ENCODE data around the gene CAVIN4.

Gene CAVIN4

GRCh38 chr9:100578610-100579009, 731 bp downstream of the CAVIN4 start:
- Histone ChIP-seq H3K9me2 (replicated peaks; ENCODE audit: control insufficient read depth, low read length) (no peaks in the 10 kb centered on the region), H3K9me3 (ENCODE audit: control insufficient read depth, insufficient read depth, low read length) (no peaks in the 10 kb centered on the region), H3K27ac (ENCODE audit: low read depth, low read length) (no peak overlapping the region), H3K4me2 (ENCODE audit: low read length) (no peak overlapping the region), H3K36me3 (ENCODE audit: control insufficient read depth, low read length) (no peaks in the 10 kb centered on the region), H3K27me3 (ENCODE audit: control insufficient read depth, low read length) (0 out of 2 replicates have a peak, but pooled peaks cover 3% of the 10 kb centered on the region), H3K4me1 (ENCODE audit: control insufficient read depth, low read length) (no peaks in the 10 kb centered on the region), H3K4me3 (ENCODE audit: low read length) (no peak overlapping the region), H3K79me2 (ENCODE audit: control insufficient read depth, low read length) (no peaks in the 10 kb centered on the region), H3F3A (ENCODE audit: control insufficient read depth, insufficient read depth) (no peaks in the 10 kb centered on the region), H4K20me1 (ENCODE audit: control insufficient read depth, insufficient read depth, low read depth, low read length) (no peaks in the 10 kb centered on the region)
- no peak for TF ChIP-seq EZH2phosphoT487 (IDR thresholded peaks at IDR 0.05; ENCODE audit: borderline replicate concordance, low read length)

- TF ChIP-seq CTCF (IDR thresholded peaks at IDR 0.05; ENCODE audit: low read depth, low read length, poor library complexity, severe bottlenecking) (no peak), EZH2phosphoT487 (IDR thresholded peaks at IDR 0.05; ENCODE audit: borderline replicate concordance, low read length) (no peak)
- no peaks in the 10 kb centered on the region for H3F3A ChIP-seq (ENCODE audit: control insufficient read depth, insufficient read depth)
- H3K9me2 ChIP-seq (replicated peaks; ENCODE audit: control insufficient read depth, low read length) = no peaks in the 10 kb centered on the region
- H3K4me3 ChIP-seq (ENCODE audit: low read length) = no peak overlapping the region
- no peaks in the 10 kb centered on the region for H3K79me2 ChIP-seq (ENCODE audit: control insufficient read depth, low read length)
- H4K20me1 ChIP-seq (ENCODE audit: control insufficient read depth, insufficient read depth, low read depth, low read length) = no peaks in the 10 kb centered on the region
- H3K4me1 ChIP-seq (ENCODE audit: control insufficient read depth, low read length) = no peaks in the 10 kb centered on the region
- no peaks in the 10 kb centered on the region for H3K36me3 ChIP-seq (ENCODE audit: control insufficient read depth, low read length)
- H3K27me3 ChIP-seq (ENCODE audit: control insufficient read depth, low read length) = peaks cover 8% of the 10 kb centered on the region
- no peak overlapping the region for H3K27ac ChIP-seq (ENCODE audit: low read depth, low read length)
- no peak overlapping the region for H3K4me2 ChIP-seq (ENCODE audit: low read length)
- H3K9me3 ChIP-seq (ENCODE audit: control insufficient read depth, insufficient read depth, low read length) = no peaks in the 10 kb centered on the region
These were observed 1.8 kb downstream of the CAVIN4 start for GRCh38 chr9:100579665-100580064.

GRCh38 chr9:100580257-100580656, 2.4 kb downstream of the CAVIN4 start:
- H3K9me2 ChIP-seq (replicated peaks; ENCODE audit: control insufficient read depth, low read length) = no peaks in the 10 kb centered on the region
- H3K4me1 ChIP-seq (ENCODE audit: control insufficient read depth, low read length) = no peaks in the 10 kb centered on the region
- no peak overlapping the region for H3K27ac ChIP-seq (ENCODE audit: low read depth, low read length)
- TF ChIP-seq CTCF (IDR thresholded peaks at IDR 0.05; ENCODE audit: low read depth, low read length, poor library complexity, severe bottlenecking) (no peak), EZH2phosphoT487 (IDR thresholded peaks at IDR 0.05; ENCODE audit: borderline replicate concordance, low read length) (no peak)
- no peaks in the 10 kb centered on the region for H4K20me1 ChIP-seq (ENCODE audit: control insufficient read depth, insufficient read depth, low read depth, low read length)
- no peak overlapping the region for H3K4me3 ChIP-seq (ENCODE audit: low read length)
- H3K9me3 ChIP-seq (ENCODE audit: control insufficient read depth, insufficient read depth, low read length) = no peaks in the 10 kb centered on the region
- no peaks in the 10 kb centered on the region for H3F3A ChIP-seq (ENCODE audit: control insufficient read depth, insufficient read depth)
- no peaks in the 10 kb centered on the region for H3K79me2 ChIP-seq (ENCODE audit: control insufficient read depth, low read length)
- H3K27me3 ChIP-seq (ENCODE audit: control insufficient read depth, low read length) = peaks cover 12% of the 10 kb centered on the region
- no peaks in the 10 kb centered on the region for H3K36me3 ChIP-seq (ENCODE audit: control insufficient read depth, low read length)
- no peak overlapping the region for H3K4me2 ChIP-seq (ENCODE audit: low read length)

GRCh38 chr9:100581081-100581480, 3.2 kb downstream of the CAVIN4 start:
- Histone ChIP-seq H3K4me1 (ENCODE audit: control insufficient read depth, low read length) (no peaks in the 10 kb centered on the region), H4K20me1 (ENCODE audit: control insufficient read depth, insufficient read depth, low read depth, low read length) (no peaks in the 10 kb centered on the region), H3K36me3 (ENCODE audit: control insufficient read depth, low read length) (no peaks in the 10 kb centered on the region), H3F3A (ENCODE audit: control insufficient read depth, insufficient read depth) (no peaks in the 10 kb centered on the region), H3K9me2 (replicated peaks; ENCODE audit: control insufficient read depth, low read length) (no peaks in the 10 kb centered on the region), H3K27me3 (ENCODE audit: control insufficient read depth, low read length) (peaks cover 12% of the 10 kb centered on the region), H3K27ac (ENCODE audit: low read depth, low read length) (no peak overlapping the region), H3K9me3 (ENCODE audit: control insufficient read depth, insufficient read depth, low read length) (no peaks in the 10 kb centered on the region), H3K79me2 (ENCODE audit: control insufficient read depth, low read length) (no peaks in the 10 kb centered on the region), H3K4me2 (ENCODE audit: low read length) (no peak overlapping the region), H3K4me3 (ENCODE audit: low read length) (no peak overlapping the region)
- no peak for TF ChIP-seq CTCF (IDR thresholded peaks at IDR 0.05; ENCODE audit: low read depth, low read length, poor library complexity, severe bottlenecking)
- no peak for TF ChIP-seq EZH2phosphoT487 (IDR thresholded peaks at IDR 0.05; ENCODE audit: borderline replicate concordance, low read length)

Data from DOHH2 (cell line).